Activated CD4-positive, alpha-beta T cell treated with anti-CD3 and anti-CD28 coated beads for 48 hours (primary cell): ENCODE data around the gene HOXB2.
"Not testable (repeated sequence)": the region's sequence is repeated elsewhere in the genome, so short reads cannot be mapped to it uniquely, and the experiment has no call there.

Experiments used
- DNase-seq: peaks from one replicate; pipeline ENCODE4 v3.0.0-alpha.2; 2020

The HOXB2 gene

DNA sequence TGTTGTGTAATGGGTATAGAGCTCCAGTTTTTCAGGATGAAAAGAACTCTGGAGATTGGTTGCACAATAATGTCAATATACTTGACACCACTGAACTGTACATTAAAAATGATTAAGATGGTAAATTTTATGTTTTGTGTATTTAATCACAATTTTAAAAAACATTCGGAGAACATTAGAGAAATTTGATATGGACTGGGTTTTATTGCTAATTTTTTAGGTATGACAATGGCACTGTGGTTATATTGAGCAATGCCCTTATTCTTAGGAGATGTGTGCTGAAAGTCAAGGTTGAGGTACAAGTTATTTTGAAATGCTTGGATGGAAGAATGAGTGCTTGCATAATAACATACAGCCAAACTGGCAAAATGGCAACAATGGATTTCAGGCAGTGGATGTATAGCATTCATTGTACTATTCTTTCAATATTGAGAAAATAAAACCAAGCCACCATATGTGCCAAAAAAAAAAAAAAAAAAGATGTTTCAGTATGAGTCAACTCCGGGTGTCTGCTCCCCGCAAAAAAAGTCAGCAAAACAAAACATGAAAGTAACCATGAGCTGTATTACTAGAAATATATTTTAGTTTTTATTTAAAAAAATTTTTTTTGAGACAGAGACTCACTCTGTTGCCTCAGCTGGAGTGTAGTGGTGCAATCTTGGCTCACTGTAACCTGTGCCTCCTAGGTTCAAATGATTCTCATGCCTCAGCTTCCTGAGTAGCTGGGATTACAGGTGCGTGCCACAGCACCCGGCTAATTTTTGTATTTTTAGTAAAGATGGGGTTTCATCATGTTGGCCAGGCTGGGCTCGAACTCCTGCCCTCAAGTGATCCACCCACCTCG, 33.9 kb downstream of the HOXB2 start:
- DNase-seq, result peak; percentile 24

DNA sequence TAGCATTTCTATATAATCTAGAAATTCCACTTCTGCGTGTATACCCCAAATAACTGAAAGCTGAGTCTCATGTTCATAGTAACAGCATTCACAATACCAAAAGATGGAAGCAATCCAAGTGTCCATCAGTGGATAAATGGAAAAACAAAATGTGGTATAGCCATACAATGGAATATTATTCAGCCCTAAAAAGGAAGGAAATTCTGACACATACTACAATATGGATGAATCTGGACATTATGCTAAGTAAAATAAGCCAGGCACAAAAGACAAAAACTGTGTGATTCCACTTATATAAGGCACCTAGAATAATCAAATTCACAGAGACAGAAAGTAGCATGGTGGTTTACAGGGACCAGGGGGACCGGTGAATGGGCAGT, 34.5 kb downstream of the HOXB2 start:
- no peak for DNase-seq

DNA sequence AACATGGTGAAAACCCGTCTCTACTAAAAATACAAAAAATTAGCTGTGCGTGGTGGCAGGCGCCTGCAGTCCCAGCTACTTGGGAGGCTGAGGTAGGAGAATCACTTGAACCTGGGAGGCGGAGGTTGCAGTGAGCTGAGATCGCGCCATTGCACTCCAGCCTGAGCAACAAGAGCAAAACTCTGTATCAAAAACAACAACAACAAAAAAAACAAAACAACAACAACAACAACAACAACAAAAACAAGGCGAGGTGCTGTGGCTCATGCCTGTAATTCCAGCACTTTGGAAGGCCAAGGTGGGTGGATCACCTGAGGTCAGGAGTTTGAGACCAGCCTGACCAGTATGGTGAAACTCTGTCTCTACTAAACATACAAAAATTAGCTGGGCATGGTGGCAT, 35.2 kb downstream of the HOXB2 start:
- DNase-seq, result not testable (repeated sequence)

DNA sequence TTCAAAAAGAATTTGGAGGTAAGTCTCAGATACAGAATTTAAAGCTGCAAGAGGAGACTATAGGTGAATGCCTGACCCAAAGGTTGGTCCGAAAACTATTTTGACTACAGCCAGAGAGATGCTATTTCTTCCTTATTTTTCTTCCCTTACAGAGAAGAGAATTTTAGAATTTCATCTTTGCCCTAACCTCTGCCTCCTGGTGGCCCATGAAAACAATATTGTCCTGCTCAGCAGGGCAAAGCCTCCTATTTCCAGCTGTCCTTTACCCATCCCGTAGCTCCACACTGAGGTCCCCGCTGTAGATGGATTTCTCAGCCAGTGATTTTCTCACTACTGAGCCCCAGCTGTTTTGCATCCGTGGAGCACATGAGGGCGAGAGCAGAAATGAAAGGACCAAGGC, 38.7 kb downstream of the HOXB2 start:
- DNase-seq, result no peak

DNA sequence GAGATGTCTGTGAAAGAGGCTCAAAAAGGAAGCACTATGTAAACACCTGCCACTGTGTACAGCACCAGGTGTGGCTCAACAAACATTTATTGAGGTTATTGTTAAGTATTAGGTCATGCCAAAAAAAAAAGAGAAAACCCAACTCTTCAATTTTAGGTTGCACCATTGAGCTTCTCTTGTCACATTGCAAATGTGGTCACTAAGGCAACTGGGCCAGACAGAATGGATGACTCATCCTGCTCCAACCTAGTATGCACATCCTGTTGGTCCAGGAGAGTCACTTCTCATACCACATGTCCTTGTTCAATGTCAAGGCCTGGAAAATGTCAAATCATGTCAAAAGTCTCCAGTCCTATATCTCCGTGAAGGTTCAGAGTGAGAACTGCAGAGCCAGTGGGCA, 39.1 kb downstream of the HOXB2 start:
- peak; percentile 35 for DNase-seq

DNA sequence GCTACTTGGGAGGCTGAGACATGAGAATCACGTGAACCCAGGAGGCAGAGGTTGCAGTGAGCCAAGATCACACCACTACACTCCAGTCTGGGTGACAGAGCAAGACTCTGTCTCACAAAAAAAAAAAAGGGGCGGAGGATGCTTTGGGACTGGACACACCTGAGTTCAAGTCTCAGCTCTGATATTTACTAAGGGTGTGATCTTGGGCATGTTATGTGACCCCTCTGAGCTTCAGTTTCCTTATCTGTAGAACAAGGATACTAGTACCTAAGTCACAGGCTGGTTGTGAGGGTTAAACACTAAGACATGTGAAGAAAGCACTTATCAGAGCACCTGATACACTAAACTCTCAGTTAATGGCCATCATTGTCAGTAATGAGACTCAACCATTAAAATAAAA, 40.0 kb downstream of the HOXB2 start:
- DNase-seq, result no peak

DNA sequence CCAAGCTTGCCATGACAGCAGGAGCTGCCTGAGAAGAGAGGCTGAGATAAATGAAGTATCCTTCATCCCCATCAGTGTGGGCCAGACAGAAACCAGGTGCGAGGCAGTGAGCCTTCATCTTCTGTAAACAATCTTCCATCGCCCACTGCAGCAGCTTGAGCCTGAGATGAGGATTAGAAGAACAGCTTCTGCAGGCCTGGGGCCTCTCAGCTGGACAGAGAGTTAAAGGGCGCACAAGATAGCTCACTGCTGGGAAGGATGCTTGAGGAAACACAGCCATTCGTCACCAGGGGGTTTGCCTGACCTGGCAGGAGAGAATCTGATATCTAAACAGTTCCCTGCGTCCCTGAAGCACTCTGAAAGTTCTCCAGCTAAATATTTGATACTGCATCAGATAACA, 41.2 kb downstream of the HOXB2 start:
- no peak for DNase-seq

DNA sequence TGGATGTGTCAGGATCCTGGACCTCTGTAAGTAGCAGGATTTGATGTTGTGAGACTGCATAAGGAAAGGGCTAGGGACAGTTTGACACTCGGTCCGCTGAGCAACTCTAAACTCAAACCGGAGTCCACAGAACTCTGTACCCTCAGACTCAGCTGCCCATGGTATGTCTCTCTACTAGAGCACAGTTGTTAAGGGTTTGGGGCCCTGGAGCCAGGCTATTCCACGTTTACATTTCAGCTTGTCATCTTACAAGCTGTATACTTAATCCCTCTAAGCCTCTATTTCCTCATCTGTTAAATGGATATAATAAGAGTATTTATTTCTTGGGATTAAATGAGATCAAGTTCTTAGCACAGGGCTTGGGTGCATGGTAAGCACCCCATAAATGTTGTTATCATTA, 42.0 kb downstream of the HOXB2 start:
- DNase-seq, result no peak

DNA sequence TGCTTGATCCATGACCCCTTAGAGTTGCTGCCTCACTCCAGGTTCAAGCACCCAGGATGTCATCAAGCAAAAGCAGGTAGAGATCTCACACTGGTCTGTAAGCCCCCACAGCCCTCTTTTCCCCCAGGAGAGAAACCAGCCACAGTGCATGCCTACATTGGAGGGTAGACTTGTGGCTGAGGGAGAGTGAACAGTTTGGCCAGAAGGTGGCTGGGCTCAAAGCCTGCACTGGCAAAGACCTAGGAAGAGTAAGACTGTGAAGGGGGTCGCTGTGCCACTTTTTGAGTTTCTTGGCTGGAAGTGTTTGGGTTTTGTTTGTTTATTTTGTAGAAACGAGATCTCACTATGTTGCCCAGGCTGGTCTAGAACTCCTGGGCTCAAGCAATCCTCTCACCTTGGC, 42.6 kb downstream of the HOXB2 start:
- no peak for DNase-seq

DNA sequence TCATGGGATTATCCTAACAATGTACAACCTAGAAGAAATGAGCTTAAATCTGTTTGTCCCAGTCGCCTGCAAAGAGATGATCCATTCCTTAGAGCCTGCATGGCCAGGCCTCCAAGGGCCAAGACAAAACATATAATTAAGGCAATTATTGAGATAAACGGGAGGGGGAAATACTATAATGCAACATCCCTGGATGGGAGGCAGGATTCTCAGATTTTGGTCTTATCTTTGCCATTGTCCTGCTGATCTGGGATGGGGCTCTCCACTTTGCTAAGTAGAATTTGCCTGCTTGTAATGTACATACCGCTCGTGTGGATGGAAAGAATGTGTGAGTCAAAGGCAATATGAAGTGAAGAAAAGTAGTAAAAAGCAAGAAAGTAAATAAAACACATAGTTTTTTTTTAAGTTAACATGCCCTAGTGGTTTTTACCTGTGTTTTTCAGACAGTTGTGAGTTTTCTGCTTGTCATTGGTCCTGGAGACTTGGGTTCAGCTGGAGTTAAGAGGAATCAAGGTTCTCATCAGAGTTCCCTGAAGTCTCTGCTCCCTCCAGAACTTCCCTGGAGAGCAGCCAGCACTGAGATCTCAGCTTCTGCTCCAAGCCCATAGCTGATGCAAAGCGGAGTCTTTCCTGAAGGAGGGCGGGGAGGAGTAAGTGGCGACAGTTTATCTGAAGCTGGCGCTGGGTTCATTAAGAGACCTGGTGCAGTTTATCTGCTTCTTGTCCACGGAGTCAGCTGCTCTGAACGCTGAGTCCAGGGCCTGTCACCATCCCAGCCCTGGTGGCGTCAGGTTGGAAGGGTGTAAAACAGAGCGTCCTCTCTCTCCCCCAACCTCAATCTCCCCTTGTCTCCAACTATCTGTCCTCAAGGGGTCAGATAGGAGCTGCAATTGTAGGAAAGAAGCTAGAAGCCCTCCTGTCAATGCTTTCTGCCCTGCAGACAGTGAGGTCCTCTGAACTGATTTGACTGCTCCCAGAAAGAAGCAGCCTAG, 44.2 kb downstream of the HOXB2 start:
- DNase-seq, result no peak

DNA sequence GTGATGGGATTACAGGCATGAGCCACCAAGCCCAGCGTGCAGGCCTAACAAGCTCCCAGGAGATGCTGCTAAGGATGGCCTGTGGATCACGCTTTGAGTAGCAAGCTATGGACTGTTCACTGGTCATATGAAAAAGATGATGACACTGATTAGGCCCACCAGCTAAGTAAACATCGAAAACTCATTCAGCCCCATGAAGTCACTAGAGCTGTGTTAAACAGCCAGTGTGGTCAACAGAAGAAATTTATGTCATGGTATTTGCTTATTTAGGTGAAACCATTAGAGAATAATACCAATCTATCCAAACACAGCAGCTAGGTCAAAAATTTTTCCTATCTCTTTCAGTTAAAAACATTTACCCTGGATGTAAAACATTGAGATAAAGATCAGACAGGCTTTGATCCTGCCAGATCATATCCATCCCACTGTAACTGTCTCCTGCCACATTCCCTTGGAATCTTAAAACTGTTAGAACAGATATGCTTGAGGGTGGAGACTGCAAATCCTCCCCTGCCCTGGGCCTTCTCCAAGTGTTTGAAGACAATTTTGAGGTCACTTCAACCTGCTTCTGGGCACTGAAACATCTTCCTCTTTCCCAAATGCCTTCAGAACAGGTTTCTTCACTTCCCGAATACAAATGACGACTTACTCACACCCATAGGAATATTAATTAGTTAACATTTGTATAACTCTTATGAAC, 45.0 kb downstream of the HOXB2 start:
- DNase-seq, result no peak

DNA sequence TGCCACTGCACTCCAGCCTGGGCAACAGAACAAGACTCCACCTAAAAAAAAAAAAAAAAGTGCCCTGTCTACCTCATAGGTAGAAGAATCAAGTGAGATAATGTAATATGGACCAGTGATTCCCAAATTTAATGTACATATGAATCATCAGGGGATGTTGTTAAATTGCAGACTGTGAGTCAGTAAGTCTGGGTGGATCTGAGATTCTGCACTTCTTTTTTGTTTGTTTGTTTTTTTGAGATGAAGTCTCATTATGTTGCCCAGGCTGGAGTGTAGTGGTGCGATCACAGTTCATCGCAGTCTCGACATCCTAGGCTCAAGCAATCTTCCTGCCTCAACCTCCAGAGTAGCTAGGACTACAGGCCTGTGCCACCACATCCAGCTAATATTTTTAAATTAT, 45.7 kb downstream of the HOXB2 start:
- DNase-seq, result no peak

DNA sequence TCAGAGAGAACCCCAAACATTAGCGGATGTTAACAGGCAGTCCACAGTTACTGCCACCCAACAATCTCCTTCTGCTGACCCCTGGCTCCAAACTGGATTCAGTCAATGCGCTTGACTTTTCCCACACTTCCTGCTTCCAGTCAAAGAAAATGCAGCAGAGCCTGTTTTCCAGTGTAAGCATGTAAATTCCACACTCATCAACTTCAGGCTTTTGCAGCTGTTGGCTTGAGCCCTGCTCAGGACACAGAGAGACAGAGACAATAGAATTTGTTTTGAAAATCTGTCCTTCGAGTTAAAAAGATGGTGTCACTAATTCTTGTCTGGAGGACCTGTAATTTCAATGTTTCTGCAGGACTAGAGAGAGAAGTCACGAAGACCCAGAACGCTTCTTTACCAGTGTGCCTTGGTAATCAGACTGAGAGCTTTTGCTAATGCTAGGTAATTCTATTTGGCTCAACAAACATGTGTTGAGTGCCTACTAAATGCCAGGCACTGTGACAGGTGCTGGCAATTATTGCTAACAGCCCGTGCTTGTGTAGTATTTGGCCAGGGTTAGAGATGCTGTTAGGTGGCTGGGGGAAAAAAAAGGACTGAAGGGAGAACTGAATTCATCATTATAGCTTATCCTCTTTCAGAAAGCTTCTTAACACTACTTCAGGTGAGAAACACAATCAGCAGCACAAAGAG, 46.6 kb downstream of the HOXB2 start:
- DNase-seq, result no peak

DNA sequence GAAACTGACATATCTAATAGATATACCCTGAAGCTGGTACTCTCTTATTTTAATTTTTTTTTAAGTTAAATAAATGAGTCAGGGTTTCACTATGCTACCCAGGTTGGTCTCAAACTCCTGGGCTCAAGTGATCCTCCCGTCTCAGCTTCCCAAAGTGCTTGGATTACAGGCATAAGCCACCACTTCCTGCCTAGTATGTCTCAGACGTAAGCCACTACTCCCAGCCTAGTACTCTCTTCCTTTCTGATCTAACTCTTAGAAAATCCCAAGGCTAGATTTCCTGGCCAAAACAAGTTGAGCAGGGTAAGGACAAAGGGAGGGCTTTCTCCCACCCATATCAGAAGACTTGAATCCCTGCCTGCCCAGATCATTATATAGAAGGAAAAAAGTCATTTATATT, 47.8 kb downstream of the HOXB2 start:
- no peak for DNase-seq

DNA sequence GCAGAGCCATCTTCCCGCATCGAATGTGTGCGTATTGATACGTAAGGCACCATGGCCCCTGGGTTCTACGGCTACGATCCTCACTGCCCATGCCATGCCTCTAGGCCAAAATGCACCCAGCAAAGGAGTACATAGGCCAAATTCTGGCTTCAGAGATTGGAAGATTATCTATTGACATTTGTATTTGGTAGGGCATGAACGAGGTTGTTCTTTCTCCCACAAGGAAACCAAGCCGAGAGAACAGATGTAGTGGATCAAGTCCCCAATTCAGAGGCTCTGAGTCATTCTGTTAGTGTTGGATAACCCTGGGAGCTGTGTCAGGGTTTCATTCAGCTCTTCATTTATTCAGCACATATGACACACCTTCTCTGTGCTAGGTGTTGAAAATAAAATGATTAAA, 50.6 kb downstream of the HOXB2 start:
- DNase-seq, result no peak
